Measurements from ENCODE around the gene MCHR1.

MCHR1 gene

GRCh38 chr22:40723396-40723933 lies 44.2 kb downstream of the MCHR1 start:
- no peak for DNase-seq (ENCODE audit: low spot score)
- in situ Hi-C loops (cut with MboI; ENCODE audit: low pct_unique_long_range_greater_than_20kb, low sequenced_read_pairs, unreplicated experiment), result no loop called here
- no peak for TF ChIP-seq CTCF (IDR thresholded peaks at IDR 0.05; ENCODE audit: extremely low read depth, insufficient read depth, missing control alignments)

- no peak for TF ChIP-seq CTCF (IDR thresholded peaks at IDR 0.05; ENCODE audit: extremely low read depth, insufficient read depth, missing control alignments)
- in situ Hi-C loops (cut with MboI; ENCODE audit: low pct_unique_long_range_greater_than_20kb, low sequenced_read_pairs, unreplicated experiment), result no loop called here
- DNase-seq (ENCODE audit: low spot score), result peak; percentile 62
Measured at GRCh38 chr22:40726514-40726913, 47.2 kb downstream of the MCHR1 start.

DNA sequence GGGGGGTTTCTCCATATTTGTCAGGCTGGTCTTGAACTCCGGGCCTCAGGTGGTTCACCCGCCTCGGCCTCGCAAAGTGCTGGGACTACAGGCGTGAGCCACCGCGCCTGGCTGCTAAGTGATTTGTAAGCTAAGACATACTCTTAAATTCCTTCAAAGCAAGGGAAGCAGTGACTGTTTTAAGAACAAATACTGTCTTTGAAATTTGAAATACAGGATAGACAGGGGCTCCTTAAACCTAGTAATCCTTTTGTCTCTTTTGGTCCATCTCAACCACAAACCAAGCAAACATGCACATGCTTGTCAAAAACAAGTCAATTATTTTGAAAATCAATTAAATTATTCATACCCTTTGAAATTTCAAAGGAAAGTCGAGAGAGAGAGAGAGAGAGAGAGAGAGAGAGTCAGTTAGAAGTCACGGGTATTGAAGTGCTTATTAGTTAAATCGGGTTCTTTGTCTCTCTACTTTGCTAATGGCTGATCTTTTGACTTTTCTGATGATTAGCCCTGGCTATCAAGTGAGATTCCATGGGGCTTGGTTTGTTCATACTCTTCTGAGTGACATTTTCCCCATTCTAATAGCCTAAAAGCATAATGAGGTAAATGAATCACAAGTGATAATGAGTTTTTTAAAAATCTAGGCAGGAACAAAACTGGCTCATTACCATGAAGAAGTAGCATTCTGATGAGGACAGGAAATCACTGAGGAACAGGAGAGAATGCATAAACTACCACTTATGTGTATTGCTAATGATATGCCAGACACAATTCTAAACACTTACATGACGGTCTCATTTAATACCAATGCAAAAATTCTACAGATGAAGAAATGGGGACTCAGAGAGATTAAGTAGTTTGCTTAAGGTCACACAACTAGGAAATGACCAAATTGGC lies 48.0 kb downstream of the MCHR1 start:
- no peak for TF ChIP-seq CTCF (IDR thresholded peaks at IDR 0.05; ENCODE audit: extremely low read depth, insufficient read depth, missing control alignments)
- no peak for DNase-seq (ENCODE audit: low spot score)
- in situ Hi-C loops (cut with MboI; ENCODE audit: low pct_unique_long_range_greater_than_20kb, low sequenced_read_pairs, unreplicated experiment), result no loop called here

- no peak for DNase-seq (ENCODE audit: low spot score)
- TF ChIP-seq CTCF (IDR thresholded peaks at IDR 0.05; ENCODE audit: extremely low read depth, insufficient read depth, missing control alignments), result no peak
- in situ Hi-C loops (cut with MboI; ENCODE audit: low pct_unique_long_range_greater_than_20kb, low sequenced_read_pairs, unreplicated experiment), result no loop called here
Measured at GRCh38 chr22:40727964-40728615, 48.8 kb downstream of the MCHR1 start.

DNA sequence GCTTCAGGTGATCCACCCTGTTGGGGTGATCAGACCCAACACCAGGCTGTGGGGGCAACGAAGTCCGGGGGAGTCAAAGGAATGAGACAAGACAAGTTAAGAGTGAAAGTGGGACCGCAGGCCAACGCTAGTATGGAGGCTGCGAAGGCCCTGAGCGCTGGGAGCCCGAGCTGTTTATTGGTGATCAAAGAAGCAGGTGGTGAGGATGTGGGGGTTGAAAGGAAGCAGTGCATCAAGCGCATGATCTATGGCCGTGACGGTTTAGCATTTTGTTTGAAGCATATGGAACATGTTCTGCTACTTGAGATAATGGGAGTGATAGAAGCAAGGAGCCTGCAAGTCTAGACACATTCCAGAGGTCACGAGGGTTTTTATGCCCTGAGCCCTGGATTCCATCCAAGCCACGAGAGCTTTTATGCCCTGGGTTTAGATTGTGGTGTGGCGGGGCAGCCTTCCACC lies 49.5 kb downstream of the MCHR1 start:
- TF ChIP-seq CTCF (IDR thresholded peaks at IDR 0.05; ENCODE audit: extremely low read depth, insufficient read depth, missing control alignments), result no peak
- DNase-seq (ENCODE audit: low spot score), result no peak
- in situ Hi-C loops (cut with MboI; ENCODE audit: low pct_unique_long_range_greater_than_20kb, low sequenced_read_pairs, unreplicated experiment), result no loop called here

DNA sequence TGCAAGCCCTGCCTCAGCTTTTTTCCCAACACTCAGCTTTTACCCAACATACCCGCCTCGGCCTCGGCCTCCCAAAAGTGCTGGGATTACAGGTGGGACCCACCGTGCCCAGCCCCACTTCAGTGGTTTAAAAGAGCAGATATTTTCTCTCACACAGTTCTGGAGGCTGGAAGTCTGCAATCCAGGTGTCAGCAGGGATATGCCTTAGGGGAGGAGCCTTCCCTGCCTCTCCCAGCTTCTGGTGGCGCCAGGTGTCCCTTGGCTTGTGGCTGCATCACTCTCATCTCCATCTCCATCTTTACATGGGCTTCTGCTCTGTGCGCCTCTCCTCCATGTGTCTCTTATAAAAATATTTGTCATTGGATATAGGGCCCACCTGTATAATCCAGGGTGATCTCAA lies 50.0 kb downstream of the MCHR1 start:
- no peak for TF ChIP-seq CTCF (IDR thresholded peaks at IDR 0.05; ENCODE audit: extremely low read depth, insufficient read depth, missing control alignments)
- no peak for DNase-seq (ENCODE audit: low spot score)
- in situ Hi-C loops (cut with MboI; ENCODE audit: low pct_unique_long_range_greater_than_20kb, low sequenced_read_pairs, unreplicated experiment), result no loop called here
